NOMO-1 (cell line): ENCODE results near the gene KCNA2.

Experiments
- DNase-seq, 2 experiments: peaks; one replicate each; lab custom pipeline; 2025; ENCODE audit not compliant: unreplicated experiment in 2 of 2; lab: John Stamatoyannopoulos, UW

KCNA2 gene

GRCh38 chr1:110605446-110605845 is 712 bp downstream of the KCNA2 start:
- DNase-seq: no peak

- DNase-seq: no peak
Observed at GRCh38 chr1:110604586-110605148, 1.5 kb downstream of the KCNA2 start.

- no peak for DNase-seq
Observed at GRCh38 chr1:110603058-110603457, 3.1 kb downstream of the KCNA2 start.

- DNase-seq: no peak
Observed at GRCh38 chr1:110602466-110602865, 3.7 kb downstream of the KCNA2 start.

GRCh38 chr1:110601332-110601731 is 4.8 kb downstream of the KCNA2 start:
- no peak for DNase-seq

GRCh38 chr1:110600716-110601115 is 5.4 kb downstream of the KCNA2 start:
- no peak for DNase-seq

GRCh38 chr1:110597966-110598365 is 8.2 kb downstream of the KCNA2 start:
- DNase-seq: no peak

GRCh38 chr1:110596312-110596711 is 9.8 kb downstream of the KCNA2 start:
- no peak for DNase-seq

- DNase-seq: no peak
Observed at GRCh38 chr1:110595353-110595710, 10.8 kb downstream of the KCNA2 start.

- DNase-seq: no peak
Observed at GRCh38 chr1:110594456-110595352, 11.5 kb downstream of the KCNA2 start.

GRCh38 chr1:110593902-110594301 is 12.3 kb downstream of the KCNA2 start:
- no peak for DNase-seq

GRCh38 chr1:110591956-110592355 is 14.2 kb downstream of the KCNA2 start:
- no peak for DNase-seq

GRCh38 chr1:110588991-110589390 is 17.2 kb downstream of the KCNA2 start:
- DNase-seq: no peak

- DNase-seq: no peak
Observed at GRCh38 chr1:110588486-110588885, 17.7 kb downstream of the KCNA2 start.

GRCh38 chr1:110587906-110588305 is 18.3 kb downstream of the KCNA2 start:
- no peak for DNase-seq

GRCh38 chr1:110585481-110585880 is 20.7 kb downstream of the KCNA2 start:
- no peak for DNase-seq

GRCh38 chr1:110584045-110584444 is 22.1 kb downstream of the KCNA2 start:
- no peak for DNase-seq

- DNase-seq: no peak
Observed at GRCh38 chr1:110583505-110583904, 22.7 kb downstream of the KCNA2 start.

- DNase-seq: no peak
Observed at GRCh38 chr1:110582378-110582777, 23.8 kb downstream of the KCNA2 start.

GRCh38 chr1:110581682-110582145 is 24.4 kb downstream of the KCNA2 start:
- no peak for DNase-seq

- DNase-seq: no peak
Observed at GRCh38 chr1:110580244-110580643, 25.9 kb downstream of the KCNA2 start.

GRCh38 chr1:110579460-110579859 is 26.7 kb downstream of the KCNA2 start:
- no peak for DNase-seq
